ENCODE results near the gene CHCHD4. TPM values are rescaled to one million over a fixed set of nuclear protein-coding genes. Genes with fewer than 3 reads are reported as not detected.

Gene CHCHD4
- total RNA-seq, 8 experiments from 2014 or later = 9.4 to 28.1 (median 13.9) TPM

GRCh38 chr3:14146381-14147065 is 21.9 kb upstream of the CHCHD4 start:
- 17 to 100% (median 88%) methylated on average over 1 to 9 of the region's 10 CpGs; no CpG with 5 or more reads in 2 of the 10 experiments for WGBS, 10 experiments
- in situ Hi-C loops (cut with MboI; ENCODE audit: low pct_unique_long_range_greater_than_20kb in 2 of 9, low sequenced_read_pairs in 9 of 9, unreplicated experiment in 9 of 9) = no loop called here
- Histone ChIP-seq H3K4me3 (no peak overlapping the region), H3K27ac (no peak overlapping the region), H3K4me1 (replicated peaks in 1 of 2) (peaks cover 14 to 17% of the 10 kb centered on the region in 2 donors)
- ATAC-seq (replicated peaks in 6 of 8) = no peak

- Histone ChIP-seq H3K4me1 (replicated peaks in 1 of 2) (peaks cover 14 to 17% of the 10 kb centered on the region in 2 donors), H3K27ac (peak overlapping the region in 1 of 2 donors; percentile 7), H3K4me3 (no peak overlapping the region)
- in situ Hi-C loops (cut with MboI; ENCODE audit: low pct_unique_long_range_greater_than_20kb in 2 of 9, low sequenced_read_pairs in 9 of 9, unreplicated experiment in 9 of 9) = no loop called here
- WGBS, 10 experiments = 60 to 88% (median 67%) methylated on average over 1 to 4 of the region's 10 CpGs; no CpG with 5 or more reads in 5 of the 10 experiments
- no peak for ATAC-seq (replicated peaks in 6 of 8)
Measured at GRCh38 chr3:14145670-14146380, 21.2 kb upstream of the CHCHD4 start.

GRCh38 chr3:14145236-14145635 is 20.6 kb upstream of the CHCHD4 start:
- Histone ChIP-seq H3K27ac (peak overlapping the region; percentile 7 to 13), H3K4me3 (no peak overlapping the region)

GRCh38 chr3:14144423-14145075 is 19.9 kb upstream of the CHCHD4 start:
- peak overlapping the region; percentile 13 to 70 for H3K27ac ChIP-seq
- WGBS, 10 experiments = 0 to 61% (median 9%) methylated on average over 2 to 6 of the region's 7 CpGs
- peak overlapping the region in 1 of 5 donors; percentile 2 for H3K4me3 ChIP-seq
- peaks cover 14 to 17% of the 10 kb centered on the region in 2 donors for H3K4me1 ChIP-seq (replicated peaks in 1 of 2)
- peak; percentile 83 to 91 (median 90) for ATAC-seq (replicated peaks in 6 of 8)
- in situ Hi-C loops (cut with MboI; ENCODE audit: low pct_unique_long_range_greater_than_20kb in 2 of 9, low sequenced_read_pairs in 9 of 9, unreplicated experiment in 9 of 9) = no loop called here

More at GRCh38 chr3:14145236-14145635, 20.6 kb upstream of the CHCHD4 start:
- no peak for ATAC-seq (replicated peaks in 6 of 8)
- WGBS, 10 experiments = 77 to 95% (median 83%) methylated on average over 1 to 9 of the region's 9 CpGs
- H3K4me1 ChIP-seq (replicated peaks in 1 of 2) = peaks cover 14 to 17% of the 10 kb centered on the region in 2 donors
- in situ Hi-C loops (cut with MboI; ENCODE audit: low pct_unique_long_range_greater_than_20kb in 2 of 9, low sequenced_read_pairs in 9 of 9, unreplicated experiment in 9 of 9) = no loop called here

DNA sequence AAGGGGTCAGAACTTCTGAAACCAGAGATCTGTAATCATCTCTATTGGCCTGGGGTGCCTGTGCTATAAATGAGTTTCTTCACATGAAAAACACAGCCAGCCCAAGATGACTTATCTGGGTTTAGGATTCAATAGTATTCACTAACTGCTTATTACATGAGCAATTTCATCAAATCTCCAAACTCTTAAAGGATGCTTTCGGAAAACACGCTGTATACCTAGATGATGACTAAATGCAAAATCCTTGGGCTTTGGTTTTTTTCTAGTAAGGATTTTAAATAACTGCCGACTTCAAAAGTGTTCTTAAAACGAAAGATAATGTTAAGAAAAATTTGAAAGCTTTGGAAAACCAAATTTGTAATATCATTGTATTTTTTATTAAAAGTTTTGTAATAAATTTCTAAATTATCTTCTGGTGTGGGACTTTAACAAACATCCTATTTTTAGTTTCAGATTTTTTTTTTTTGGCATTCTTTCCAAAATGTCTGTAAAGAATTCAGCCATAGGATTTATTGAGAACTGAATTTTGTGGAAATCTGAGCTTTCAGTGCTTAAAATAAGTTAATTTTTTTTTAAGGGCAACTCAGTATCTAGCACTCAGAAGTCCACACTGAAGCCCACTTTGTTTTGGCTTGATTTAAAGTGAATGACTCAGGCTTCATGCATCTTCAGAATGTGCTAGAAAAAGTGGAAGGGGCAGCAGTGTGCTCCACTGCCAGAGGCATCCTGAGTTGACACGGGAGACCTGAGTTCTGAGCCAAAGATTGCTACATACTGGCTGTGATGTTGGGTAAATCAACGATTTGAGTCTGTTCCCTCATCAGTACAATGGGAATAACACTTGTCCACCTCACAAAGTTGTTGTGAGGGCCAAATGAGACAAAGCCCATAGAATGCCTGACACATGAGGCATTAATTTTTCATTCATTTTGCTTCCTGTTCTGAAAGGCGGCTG is 18.9 kb upstream of the CHCHD4 start:
- in situ Hi-C loops (cut with MboI; ENCODE audit: low pct_unique_long_range_greater_than_20kb in 2 of 9, low sequenced_read_pairs in 9 of 9, unreplicated experiment in 9 of 9) = no loop called here
- Histone ChIP-seq H3K27ac (peak overlapping the region in 1 of 2 donors; percentile 70), H3K4me1 (replicated peaks in 1 of 2) (peaks cover 14 to 17% of the 10 kb centered on the region in 2 donors), H3K4me3 (no peak overlapping the region)
- WGBS, 10 experiments = 5 to 100% (median 86%) methylated on average over 2 to 7 of the region's 7 CpGs
- ATAC-seq (replicated peaks in 6 of 8) = peak; percentile 5 to 34 (median 9)

GRCh38 chr3:14142567-14143270 is 18.0 kb upstream of the CHCHD4 start:
- Histone ChIP-seq H3K4me1 (replicated peaks in 1 of 2) (peaks cover 14 to 17% of the 10 kb centered on the region in 2 donors), H3K4me3 (no peak overlapping the region), H3K27ac (no peak overlapping the region)
- in situ Hi-C loops (cut with MboI; ENCODE audit: low pct_unique_long_range_greater_than_20kb in 2 of 9, low sequenced_read_pairs in 9 of 9, unreplicated experiment in 9 of 9) = no loop called here
- no peak for ATAC-seq (replicated peaks in 6 of 8)
- 60 to 95% (median 83%) methylated on average over 1 to 7 of the region's 8 CpGs; no CpG with 5 or more reads in 2 of the 10 experiments for WGBS, 10 experiments

- ATAC-seq (replicated peaks in 6 of 8) = no peak
- in situ Hi-C loops (cut with MboI; ENCODE audit: low pct_unique_long_range_greater_than_20kb in 2 of 9, low sequenced_read_pairs in 9 of 9, unreplicated experiment in 9 of 9) = no loop called here
- Histone ChIP-seq H3K27ac (no peak overlapping the region), H3K4me1 (replicated peaks in 1 of 2) (peaks cover 14 to 17% of the 10 kb centered on the region in 2 donors), H3K4me3 (no peak overlapping the region)
- 67 to 100% (median 95%) methylated on average over 1 to 10 of the region's 19 CpGs; no CpG with 5 or more reads in 2 of the 10 experiments for WGBS, 10 experiments
Measured at GRCh38 chr3:14141602-14142341, 17.1 kb upstream of the CHCHD4 start.

DNA sequence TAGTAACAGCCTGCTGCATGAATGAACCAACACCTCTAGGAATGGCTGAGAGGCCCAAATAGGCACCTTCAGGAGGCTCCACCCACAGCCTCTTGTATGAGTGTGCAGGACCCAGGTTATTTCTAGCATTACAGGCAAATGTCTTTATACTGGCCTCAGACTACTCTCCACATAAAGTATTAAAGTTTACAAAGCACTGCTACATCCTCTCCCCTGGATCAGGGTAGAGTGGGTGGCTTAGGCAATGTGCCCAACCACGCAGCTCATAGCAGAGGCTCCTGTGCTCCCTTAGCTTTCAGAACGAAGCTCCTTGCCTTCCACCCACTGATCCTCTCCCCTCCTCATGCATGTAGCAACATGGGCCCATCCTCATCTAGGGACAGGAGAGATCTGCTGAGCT is 16.5 kb upstream of the CHCHD4 start:
- no peak for ATAC-seq (replicated peaks in 6 of 8)
- no peak overlapping the region for H3K27ac ChIP-seq
- in situ Hi-C loops (cut with MboI; ENCODE audit: low pct_unique_long_range_greater_than_20kb in 2 of 9, low sequenced_read_pairs in 9 of 9, unreplicated experiment in 9 of 9) = no loop called here
- 80 to 100% methylated on average over 1 of the region's 2 CpGs; no CpG with 5 or more reads in 8 of the 10 experiments for WGBS, 10 experiments
- H3K4me3 ChIP-seq = no peak overlapping the region
- peaks cover 14 to 17% of the 10 kb centered on the region in 2 donors for H3K4me1 ChIP-seq (replicated peaks in 1 of 2)

- H3K27ac ChIP-seq = no peak overlapping the region
- no peak for ATAC-seq (replicated peaks in 6 of 8)
- in situ Hi-C loops (cut with MboI; ENCODE audit: low pct_unique_long_range_greater_than_20kb in 2 of 9, low sequenced_read_pairs in 9 of 9, unreplicated experiment in 9 of 9) = no loop called here
- 71 to 100% (median 83%) methylated on average over 1 to 2 of the region's 2 CpGs; no CpG with 5 or more reads in 4 of the 10 experiments for WGBS, 10 experiments
- H3K4me1 ChIP-seq (replicated peaks in 1 of 2) = peaks cover 14 to 17% of the 10 kb centered on the region in 2 donors
- H3K4me3 ChIP-seq = no peak overlapping the region
Measured at GRCh38 chr3:14140668-14141067, 16.0 kb upstream of the CHCHD4 start.

DNA sequence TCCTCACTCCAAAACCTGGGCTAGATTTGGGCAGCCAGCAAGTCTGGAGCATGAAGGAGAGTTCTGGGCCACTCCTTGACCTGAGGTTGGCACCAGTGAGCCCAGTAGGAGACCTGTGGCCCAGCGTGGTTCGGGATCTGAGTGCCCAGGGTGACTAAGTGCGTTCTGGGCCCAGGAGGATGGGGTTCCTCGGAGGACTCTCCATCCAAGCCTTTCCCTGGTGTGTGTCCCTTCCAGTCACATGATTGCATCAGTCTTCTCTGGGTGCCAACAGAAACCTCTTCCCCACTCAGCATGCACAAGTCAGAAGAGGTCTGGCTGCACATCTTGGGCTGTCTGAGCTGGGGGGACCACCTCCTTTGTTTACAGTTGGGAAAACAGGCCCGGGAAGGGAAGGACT is 15.1 kb upstream of the CHCHD4 start:
- in situ Hi-C loops (cut with MboI; ENCODE audit: low pct_unique_long_range_greater_than_20kb in 2 of 9, low sequenced_read_pairs in 9 of 9, unreplicated experiment in 9 of 9) = no loop called here
- WGBS, 10 experiments = 35 to 100% (median 80%) methylated on average over 1 to 4 of the region's 5 CpGs; no CpG with 5 or more reads in 7 of the 10 experiments
- Histone ChIP-seq H3K27ac (no peak overlapping the region), H3K4me1 (replicated peaks in 1 of 2) (peaks cover 9 to 10% of the 10 kb centered on the region in 2 donors), H3K4me3 (no peak overlapping the region)
- ATAC-seq (replicated peaks in 6 of 8) = no peak

- H3K4me1 ChIP-seq (replicated peaks in 1 of 2) = peaks cover 2 to 5% of the 10 kb centered on the region in 2 donors
- no peak overlapping the region for H3K27ac ChIP-seq
- in situ Hi-C loops (cut with MboI; ENCODE audit: low pct_unique_long_range_greater_than_20kb in 2 of 9, low sequenced_read_pairs in 9 of 9, unreplicated experiment in 9 of 9) = no loop called here
- no peak overlapping the region for H3K4me3 ChIP-seq
- peak in 1 of 8 experiments; percentile 7 for ATAC-seq (replicated peaks in 6 of 8)
- WGBS, 10 experiments = 18 to 100% (median 93%) methylated on average over 1 to 5 of the region's 14 CpGs; no CpG with 5 or more reads in 3 of the 10 experiments
Measured at GRCh38 chr3:14138878-14139655, 14.4 kb upstream of the CHCHD4 start.

Measured in motor neuron (in vitro differentiated cells).